Globus pallidus (tissue), 1 donor: ENCODE data around the gene NAV2.
A peak's percentile ranks its signal among the peaks of the same experiment; 100 is the strongest.

Experiments
- DNase-seq: peaks from one replicate; pipeline ENCODE4 v3.0.0-alpha.2; 2015; ENCODE audit warnings: low spot score

Gene NAV2

DNA sequence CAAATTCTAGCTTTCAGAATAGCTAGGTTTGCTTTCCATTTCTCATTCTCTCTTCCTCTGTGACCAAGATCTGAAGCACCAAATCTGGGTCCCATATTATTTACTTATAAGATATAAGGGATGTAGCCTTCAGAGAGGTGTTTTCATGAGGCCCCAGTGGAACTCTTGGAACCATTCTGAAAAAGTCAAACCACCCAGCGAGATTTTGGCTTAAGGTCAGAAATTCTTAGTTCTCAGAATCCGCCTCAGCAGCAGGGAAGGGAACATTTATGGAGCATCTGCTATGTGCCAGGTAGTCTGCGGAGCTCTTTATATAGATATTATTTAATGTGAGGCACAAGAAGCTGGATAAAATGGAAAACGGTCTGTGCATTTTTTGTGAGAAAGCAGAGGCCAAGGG is 6.3 kb downstream of the NAV2 start:
- DNase-seq = no peak

DNA sequence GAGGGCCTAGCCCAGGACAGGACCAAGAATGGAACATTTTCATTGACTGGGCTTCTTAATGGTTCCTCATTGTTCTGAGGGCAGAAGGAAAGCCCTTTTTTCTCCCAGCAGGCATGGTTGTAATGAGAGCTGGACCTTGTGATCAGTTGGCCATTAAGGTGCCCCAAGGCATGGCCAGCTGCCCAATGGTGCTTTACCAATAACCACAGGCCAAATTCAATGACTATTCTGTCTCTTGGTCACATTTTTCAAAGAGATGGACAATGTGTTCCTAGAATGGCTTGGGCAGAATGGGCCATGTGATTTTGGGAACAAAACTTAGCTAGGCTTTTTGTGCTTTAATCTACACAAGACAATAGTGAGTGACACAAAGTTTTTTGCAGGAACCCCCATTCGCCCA is 7.3 kb downstream of the NAV2 start:
- DNase-seq = peak; percentile 69

DNA sequence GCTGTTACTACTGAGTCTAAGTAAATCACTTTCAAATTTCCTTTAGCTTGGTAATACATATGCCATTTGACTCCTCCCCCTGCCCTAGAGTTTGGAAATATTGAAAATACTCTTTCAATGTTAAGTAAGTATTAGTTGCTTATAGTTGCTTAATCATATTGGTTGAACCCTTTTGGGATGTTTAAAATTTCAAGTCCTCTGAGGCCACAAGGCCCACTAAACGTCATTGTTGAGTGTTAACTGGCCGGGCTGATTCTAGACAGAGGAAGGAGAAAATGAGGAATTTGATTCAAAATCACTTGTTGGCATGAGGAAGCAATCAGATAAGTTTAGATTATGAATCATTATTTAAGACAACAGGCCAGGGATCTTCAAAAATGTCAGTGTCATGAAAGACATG is 8.5 kb downstream of the NAV2 start:
- DNase-seq = no peak

DNA sequence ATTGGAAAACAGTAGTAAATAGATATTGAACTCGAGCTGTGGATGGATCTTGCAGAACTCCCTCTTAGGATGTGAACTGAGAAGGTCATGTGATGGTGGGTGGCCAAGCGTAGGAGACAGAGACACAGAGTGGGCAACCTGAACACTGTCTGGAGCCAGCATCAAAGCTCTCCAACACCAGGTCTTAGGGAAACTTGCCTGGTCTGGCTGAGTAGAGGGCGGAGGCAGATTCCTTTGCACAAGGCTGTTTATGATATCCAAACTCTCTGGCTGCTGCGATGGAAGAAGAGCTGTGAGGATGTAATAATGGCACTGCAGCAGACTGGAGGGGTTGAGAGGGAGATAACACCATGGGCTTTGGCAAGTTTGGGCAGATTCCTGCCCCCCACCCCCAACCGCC is 10.1 kb downstream of the NAV2 start:
- DNase-seq = no peak

DNA sequence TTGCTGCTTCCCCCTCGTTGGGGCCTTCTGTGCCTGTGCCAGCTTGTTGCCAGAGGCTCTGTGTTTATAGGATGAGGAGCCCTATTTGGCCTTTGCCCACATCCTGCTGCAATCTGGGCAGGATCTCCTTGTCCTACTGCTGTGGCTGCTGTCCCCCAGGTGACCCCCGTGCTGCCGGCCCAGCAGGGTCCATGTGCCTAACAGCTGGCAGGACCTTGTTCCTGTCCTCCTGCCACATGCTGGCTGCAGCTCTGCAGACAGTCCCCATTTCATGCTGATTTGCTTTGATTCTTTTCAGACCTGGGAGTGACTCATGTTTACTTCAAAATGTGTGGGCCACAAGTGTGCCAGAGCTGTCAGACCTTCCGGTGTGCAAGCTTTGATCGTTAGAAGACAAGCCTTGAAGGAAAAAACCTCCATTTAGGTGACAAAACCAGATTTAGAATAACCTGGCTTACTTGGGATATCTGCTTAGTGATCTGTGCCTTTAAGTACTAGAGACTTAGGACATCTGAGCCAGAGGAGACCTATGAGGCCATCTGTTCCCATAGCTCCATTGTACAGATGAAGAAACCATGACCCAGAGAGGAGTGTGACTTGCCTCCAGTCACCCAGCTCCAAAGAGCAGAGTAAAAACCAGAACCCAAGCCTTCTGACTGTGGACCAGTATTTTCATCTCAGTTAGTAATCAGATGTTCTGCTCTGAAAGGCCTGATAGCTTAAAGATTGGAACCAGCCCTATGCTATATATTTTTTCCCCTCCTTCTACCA is 11.1 kb downstream of the NAV2 start:
- no peak for DNase-seq

DNA sequence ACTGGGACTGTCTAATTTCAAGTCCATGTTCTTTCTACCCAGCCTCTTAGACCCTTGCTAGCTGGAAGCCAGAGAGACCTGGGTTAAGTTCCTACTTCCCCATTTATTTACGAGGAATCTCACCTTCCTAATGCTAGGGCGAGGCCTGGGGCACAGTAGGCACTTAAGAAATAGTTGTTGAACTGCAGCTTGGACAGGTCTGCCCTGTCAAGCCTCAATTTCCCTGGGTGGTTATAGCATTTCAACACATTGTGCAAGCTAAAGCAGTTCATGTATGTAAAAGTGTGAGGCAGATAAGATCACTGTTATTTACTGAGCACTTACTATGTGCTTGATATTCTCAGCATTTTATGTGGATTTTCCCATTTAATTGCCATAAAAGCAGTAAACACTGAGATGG is 12.1 kb downstream of the NAV2 start:
- DNase-seq = no peak

DNA sequence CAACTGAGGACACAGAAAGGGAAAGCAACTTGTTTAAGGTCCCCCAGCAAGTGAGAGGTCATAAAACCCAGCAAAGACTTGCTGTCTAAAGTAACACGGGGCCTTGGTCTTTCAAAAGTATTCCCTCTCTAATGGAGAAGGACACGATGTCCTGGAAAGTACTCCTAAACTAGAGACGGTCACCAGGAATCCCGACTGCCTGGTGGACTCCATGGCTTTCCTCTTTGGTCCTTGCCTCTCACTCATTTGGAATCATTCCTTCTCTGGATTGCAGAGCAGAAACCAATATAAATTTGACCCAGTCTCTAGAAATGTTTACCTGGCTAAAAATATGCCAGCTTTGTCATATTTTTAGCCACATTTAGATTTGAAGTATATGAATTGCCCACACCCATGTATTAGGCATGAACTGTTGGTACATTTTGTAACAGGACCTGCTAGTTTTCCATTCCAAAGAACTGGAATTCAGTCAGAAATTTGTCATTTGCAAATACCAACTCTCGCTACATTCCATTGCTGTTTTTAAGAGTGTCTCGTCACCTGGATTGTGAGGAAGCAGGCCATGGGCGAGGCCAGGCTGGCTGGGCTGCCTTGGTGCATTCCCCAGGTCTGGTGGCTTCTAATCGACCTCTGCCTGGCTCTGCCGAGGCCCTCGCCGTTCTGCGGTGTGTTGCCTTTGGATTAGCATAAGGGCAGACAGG is 12.9 kb downstream of the NAV2 start:
- DNase-seq = no peak

DNA sequence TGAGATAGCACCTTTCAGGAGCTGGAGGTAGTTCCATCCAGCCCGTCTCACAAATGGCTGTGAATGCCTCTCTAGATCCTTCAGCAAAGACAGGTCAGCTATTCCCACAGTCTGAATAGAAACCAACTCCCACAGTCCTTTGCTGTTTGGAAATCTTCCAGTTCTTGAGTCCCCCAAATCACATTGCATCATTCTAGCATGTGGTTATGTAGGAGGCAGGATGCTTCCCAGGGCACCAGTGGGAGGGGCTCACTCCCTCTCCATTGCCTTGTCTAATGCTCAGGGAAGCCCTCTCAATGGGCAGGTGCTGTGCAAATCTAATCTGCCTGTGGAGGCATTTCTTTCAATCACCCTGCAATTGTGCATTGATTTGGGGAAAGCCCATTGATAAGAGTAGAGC is 14.6 kb downstream of the NAV2 start:
- no peak for DNase-seq

DNA sequence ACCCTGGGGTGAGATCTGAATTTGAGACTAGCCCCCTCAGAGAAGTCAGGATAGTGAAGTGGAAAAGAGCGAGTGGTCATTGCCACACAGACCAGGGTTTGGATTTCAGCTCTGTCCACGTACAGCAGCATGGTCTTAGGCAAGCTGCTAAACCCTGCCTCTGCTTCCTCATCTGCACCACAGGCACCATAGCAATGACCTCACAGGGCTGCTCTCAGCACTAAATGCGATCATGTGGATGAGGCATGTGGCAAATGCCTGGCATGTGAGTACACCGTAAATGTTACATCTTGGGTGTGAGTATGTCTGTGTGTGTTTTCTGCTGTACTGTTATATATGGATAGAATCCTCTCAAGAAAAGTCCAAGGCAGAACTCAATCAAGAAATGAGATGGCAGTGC is 15.8 kb downstream of the NAV2 start:
- no peak for DNase-seq

DNA sequence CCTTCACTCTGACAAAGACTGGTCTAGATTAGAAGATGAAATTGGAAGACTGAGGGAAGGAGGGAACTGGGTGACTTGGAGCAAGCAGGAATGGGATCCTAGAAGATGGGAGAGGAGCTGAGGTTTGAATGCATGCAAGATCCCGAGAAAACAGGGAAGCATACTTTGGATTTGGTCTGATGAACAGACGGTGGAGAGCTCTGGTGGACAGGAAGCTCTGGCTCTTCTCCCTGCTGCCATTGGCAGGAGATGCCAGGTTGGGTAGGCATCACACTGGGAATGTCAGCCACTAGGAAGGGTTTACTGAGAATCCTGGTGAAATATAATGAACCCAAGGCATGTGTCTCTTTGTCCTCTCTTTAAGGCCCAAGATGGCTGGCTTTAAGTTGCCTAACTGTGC is 16.5 kb downstream of the NAV2 start:
- DNase-seq = no peak

DNA sequence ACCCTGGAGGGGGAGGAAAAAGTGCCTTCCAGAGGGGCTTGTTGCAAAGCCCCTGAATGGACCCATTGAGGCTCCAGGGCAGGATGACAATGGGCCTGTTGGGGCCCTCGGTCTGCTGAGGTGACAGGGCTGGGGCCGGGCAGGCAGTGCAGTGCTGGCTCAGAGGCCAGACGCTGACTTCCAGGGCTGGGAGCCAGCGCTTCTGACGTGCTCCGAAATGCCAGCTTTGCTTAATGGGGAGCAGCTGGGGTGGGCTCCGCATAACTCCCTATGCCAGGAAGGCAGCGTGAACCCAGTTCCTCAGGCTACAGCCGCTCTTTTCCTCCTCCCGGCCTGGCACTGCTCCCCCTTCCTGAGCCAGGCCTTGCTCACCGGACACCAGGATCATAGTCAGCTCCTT is 17.7 kb downstream of the NAV2 start:
- peak; percentile 81 for DNase-seq

DNA sequence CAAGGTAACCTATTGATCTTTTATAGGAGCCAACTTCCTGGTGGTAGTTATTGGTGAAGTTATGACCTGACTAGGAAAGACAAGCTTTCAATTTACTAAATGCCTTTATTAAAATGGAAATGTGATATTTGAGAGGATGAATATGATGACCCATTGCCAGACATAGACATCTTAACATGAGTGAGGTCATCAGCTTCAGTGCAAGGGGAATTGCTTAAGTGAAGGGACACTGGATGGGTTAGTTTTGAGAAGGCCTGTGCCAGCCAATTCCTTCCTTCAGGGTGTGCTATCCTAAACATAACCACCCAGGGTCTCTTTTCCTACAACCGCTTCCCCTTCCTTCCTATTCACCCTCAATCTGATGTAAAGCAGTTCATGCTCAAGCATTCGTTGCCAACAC is 21.5 kb downstream of the NAV2 start:
- no peak for DNase-seq

DNA sequence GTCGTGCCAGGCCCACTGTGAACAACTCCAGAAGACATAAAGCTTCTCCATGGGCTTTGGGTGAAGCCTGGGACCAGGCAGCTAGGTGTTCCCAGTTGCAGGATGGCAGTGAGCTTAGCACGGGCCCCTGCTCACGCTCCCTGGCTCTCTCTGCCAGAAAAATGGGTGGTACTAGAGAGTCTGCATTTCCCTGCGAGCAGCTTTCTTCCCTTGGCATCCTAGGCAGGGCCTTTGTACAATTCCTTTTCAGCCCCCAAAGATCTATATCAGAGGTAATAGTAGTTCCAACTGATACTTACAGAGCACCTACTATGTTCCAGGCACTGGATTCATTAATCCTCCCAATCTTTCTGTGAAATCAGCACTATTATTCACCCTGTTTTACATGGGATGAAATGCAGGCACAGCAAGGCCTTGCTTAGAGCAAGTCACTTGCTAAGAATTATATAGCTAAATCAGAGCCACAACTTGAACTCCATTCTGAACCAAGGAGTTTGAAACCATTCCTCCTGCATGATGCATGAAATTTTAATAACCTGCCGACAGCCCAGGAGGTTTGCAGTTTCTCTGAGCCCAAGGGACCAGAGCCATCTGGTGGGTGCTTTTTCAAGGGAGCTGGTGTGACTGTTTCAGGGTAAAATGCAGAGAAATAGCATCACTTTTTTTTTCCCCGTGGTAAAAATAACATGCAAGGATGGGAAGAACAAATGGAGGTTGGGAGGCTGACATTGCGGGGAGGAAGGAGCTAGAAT is 22.7 kb downstream of the NAV2 start:
- no peak for DNase-seq

DNA sequence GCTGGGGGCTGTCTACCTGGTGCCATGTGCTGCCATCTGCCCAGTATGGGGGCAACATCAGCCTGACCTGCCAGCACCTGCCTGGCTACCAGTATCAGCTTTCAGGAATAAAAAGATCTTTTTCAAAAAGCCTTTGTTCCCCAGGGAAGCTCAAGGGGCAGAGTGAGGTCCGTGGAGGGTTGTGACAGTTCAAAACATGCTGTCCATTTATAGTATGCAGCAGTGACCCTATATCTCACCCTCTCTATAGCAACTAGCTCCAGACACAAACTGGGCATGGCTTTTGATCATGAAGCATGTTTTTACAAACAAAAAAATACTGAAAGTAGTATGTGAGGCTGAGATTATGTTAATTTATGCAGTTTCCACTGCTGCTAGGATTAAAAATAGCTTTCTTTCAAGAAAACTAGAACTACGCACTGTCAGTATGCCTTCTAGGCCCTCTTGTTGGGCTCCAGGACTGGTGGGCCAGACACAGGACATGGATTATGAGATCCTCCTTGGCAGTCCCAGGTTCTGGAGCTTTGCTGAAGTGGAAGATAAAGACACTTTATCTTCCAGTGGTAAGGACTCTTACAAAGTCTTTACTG is 23.4 kb downstream of the NAV2 start:
- DNase-seq = no peak

DNA sequence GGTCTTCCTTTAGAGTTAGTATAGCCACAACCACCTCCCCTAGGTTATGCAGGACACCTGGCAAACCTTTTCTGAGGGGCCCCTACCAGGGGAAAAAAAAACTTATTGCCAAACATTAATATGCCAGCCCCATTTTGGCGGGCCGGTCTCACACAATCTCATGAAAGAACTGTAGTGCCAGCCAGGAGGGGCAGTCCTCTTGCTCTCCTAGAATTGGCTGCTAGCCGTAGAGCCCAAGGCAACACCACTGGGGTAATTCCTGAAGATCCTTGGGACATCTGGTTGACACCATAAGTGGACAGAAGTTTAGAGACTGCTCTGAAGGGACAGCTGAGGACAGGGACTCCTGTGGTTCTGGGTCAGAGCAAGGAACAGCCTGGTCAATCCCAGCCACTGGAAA is 24.2 kb downstream of the NAV2 start:
- no peak for DNase-seq

DNA sequence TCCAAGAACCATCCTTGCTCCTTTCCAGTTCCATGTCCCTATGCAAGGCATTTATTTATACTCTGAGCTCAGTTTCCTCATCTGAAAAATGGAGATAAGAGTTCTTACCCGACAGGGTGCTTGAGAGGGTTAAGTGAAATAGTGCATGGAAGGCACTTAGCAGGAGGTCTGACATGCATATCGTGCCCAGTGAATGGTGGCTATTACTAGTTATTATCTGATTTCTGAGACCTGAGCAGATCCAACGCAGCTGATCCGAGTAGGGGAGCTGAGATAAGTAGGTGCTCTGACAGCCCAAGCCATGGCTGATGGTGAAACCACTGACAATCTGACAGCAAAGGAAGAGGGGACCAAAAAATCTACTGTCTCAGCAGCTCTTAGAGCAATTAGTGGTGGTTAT is 24.9 kb downstream of the NAV2 start:
- no peak for DNase-seq

DNA sequence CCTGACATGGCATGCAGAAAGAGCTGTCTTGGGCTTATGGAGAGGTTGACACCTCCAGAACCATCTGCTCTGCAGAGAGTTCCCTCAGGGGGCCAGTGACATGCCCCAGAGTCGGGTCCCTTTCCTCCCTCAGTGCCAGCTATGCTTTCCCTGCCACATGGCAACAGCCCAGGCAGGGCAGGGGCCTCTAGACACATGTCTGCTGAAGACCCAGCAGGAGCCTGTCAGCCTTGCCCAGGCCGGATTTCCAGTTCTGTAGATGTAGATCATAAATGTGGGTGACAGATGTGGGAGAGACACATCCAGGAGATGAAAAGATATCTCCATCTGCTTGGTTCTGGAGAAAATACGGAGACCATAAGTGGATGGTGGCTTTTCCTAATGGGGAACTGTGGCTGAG is 25.5 kb downstream of the NAV2 start:
- no peak for DNase-seq

DNA sequence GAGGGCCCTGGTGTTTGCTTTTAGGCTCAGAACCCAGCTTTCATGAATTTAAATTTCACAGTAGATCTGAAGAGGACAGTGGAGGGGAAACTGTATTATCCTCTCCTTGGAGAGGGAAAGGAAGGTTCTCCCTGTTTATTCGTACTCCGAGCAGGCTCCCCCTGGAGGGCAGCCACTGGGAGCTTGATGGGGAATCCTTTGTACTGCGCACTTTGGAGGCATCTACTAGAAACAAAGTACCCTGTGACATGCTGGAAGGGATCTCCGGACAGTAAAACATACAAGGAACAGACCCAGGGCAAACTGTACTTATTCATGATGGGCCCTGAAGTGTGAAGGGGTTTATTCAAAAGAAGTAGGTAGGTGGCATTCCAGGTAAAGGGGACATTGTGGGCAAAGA is 27.2 kb downstream of the NAV2 start:
- peak; percentile 76 for DNase-seq

DNA sequence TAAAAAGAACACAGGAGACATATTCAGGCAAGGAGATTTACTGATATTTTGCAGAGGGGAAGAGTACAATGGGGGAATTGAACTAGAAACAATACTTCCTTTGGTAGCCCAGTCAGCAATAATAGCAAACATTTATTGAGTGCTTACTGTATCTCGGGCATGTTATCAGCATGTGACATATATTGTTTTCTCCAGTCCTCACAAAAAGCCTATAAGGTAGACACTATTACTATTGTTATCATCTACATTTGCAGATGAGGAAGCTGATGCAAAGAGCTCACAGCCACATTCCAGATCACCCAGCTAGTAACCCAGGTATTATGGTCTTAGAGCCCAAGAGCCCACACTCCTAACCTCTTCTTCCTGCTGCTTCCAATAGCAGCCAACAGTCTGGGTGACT is 27.9 kb downstream of the NAV2 start:
- DNase-seq = peak; percentile 58

DNA sequence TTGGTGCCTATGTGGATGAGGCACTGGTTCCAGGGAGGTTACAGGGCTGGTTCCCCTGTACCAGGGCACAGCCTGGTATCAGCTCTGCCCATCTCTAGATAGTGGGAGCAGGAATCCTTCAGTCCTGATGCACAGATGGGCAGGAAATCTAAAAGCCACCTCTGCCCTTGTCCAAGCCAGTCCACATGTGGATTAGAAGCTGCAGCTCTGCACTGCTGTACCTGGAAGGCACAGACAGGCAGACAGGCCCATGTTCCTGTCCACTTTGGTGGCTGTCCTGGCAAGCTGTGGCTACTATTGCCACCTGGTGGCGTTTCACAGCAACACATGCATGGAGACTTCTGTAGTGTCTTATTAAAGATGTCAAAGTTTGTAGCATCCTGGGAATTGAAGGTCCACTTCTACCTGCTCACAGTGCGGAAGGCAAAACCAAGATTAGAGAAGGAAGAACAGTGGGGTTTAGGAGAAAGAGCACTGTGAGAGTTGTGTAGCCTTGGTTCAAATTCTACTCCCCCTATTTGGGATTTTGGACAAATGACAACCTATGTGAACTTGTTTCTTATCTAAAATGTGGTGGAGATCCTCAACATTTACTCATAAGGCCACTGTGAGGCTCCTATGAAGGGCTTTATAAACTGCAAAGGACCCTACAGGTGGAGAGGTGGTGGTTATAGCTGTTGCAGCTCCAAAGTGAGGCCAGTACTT is 30.1 kb downstream of the NAV2 start:
- peak; percentile 83 for DNase-seq

DNA sequence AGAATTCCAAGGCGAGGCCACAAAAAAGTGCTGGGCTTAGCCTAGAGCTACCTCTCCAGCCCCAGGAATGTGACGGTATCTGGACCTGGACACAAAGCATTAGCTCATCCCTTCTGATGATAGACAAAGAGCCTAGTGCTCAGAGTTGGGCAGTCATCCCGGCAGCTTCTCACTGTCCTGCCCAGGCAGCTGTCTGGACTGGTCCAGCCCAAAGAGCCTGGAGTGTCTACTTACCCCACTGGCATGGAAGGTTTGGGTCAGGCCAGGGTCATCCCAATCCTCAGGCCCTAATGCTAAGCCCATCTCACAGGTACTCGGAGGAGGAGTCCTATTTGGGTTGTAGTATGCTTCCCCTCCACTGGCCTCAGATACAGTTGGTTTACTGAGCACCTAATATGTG is 31.0 kb downstream of the NAV2 start:
- DNase-seq = no peak

DNA sequence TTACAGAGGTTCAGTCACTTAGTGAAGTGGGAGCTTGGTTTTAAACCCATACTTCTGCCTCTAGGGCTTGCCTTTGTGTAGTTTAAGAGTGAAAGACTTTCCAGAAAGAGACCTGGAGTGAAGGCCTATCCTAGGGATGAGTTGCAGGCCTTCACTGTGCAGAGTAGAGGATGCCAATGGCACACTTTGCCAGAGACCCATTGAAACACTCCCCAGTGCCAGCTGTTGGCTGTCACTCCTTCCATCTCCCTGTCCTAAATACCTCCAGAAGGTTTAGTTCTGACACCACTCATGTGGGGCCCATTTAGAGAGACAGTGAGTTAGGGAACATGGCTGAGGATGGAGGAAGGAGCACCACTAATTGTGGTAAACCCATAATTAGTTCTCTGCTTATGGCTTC is 31.5 kb downstream of the NAV2 start:
- no peak for DNase-seq
